ENCODE results near the gene SRP14.

Gene SRP14

GRCh38 chr15:40081691-40082194 is 42.8 kb upstream of the SRP14 start:
- Histone ChIP-seq H3F3A (ENCODE audit: low read depth) (no peaks in the 10 kb centered on the region), H3K9me2 (replicated peaks; ENCODE audit: low read depth, low read length) (no peaks in the 10 kb centered on the region), H3K4me1 (ENCODE audit: insufficient read depth, low read length, poor library complexity, severe bottlenecking) (peaks cover 35% of the 10 kb centered on the region), H3K4me3 (ENCODE audit: low read length, poor library complexity, severe bottlenecking) (no peak overlapping the region), H2AFZ (ENCODE audit: low read length) (peak overlapping the region; percentile 74), H3K9me3 (ENCODE audit: insufficient read depth, low read depth, low read length) (no peaks in the 10 kb centered on the region), H3K9ac (ENCODE audit: low read depth, low read length, poor library complexity, severe bottlenecking) (peak overlapping the region; percentile 27), H4K20me1 (ENCODE audit: insufficient read depth, low read length, poor library complexity, severe bottlenecking) (no peaks in the 10 kb centered on the region), H3K36me3 (ENCODE audit: insufficient read depth, low read length) (no peaks in the 10 kb centered on the region), H3K27me3 (ENCODE audit: insufficient read depth, low read length, poor library complexity, severe bottlenecking) (no peaks in the 10 kb centered on the region), H3K4me2 (ENCODE audit: low read depth, low read length, poor library complexity, severe bottlenecking) (no peak overlapping the region), H3K79me2 (ENCODE audit: insufficient read depth, low read length) (no peaks in the 10 kb centered on the region)
- no peak for TF ChIP-seq EZH2phosphoT487 (IDR thresholded peaks at IDR 0.05; ENCODE audit: borderline replicate concordance)
- TF ChIP-seq, protein P1, sequence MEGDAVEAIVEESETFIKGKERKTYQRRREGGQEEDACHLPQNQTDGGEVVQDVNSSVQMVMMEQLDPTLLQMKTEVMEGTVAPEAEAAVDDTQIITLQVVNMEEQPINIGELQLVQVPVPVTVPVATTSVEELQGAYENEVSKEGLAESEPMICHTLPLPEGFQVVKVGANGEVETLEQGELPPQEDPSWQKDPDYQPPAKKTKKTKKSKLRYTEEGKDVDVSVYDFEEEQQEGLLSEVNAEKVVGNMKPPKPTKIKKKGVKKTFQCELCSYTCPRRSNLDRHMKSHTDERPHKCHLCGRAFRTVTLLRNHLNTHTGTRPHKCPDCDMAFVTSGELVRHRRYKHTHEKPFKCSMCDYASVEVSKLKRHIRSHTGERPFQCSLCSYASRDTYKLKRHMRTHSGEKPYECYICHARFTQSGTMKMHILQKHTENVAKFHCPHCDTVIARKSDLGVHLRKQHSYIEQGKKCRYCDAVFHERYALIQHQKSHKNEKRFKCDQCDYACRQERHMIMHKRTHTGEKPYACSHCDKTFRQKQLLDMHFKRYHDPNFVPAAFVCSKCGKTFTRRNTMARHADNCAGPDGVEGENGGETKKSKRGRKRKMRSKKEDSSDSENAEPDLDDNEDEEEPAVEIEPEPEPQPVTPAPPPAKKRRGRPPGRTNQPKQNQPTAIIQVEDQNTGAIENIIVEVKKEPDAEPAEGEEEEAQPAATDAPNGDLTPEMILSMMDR (conservative IDR thresholded peaks at IDR 0.05; ENCODE audit: low read length), result no peak

DNA sequence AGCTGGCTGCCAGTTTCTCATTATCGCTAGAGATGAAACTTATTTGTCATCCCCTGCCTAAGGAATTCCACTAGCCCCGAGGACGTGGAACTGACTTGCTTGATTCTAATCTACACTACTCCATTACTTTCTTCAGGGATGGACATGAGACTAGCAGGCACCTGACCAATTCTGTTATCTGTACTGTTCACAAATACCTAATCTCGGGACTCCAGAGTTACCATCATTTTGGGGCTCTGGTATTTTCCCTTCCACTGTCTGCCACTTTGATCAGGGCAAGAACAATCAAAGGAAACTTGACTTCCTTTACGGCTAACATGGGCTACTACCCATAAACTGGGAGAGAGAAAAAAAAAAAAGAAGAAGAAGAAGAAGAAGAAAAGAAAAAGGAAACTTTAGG is 41.9 kb upstream of the SRP14 start:
- no peak overlapping the region for H2AFZ ChIP-seq (ENCODE audit: low read length)
- peaks cover 35% of the 10 kb centered on the region for H3K4me1 ChIP-seq (ENCODE audit: insufficient read depth, low read length, poor library complexity, severe bottlenecking)
- no peak overlapping the region for H3K4me2 ChIP-seq (ENCODE audit: low read depth, low read length, poor library complexity, severe bottlenecking)

GRCh38 chr15:40080104-40080503 is 41.1 kb upstream of the SRP14 start:
- H3K9me3 ChIP-seq (ENCODE audit: insufficient read depth, low read depth, low read length), result no peaks in the 10 kb centered on the region
- H3K27me3 ChIP-seq (ENCODE audit: insufficient read depth, low read length, poor library complexity, severe bottlenecking), result no peaks in the 10 kb centered on the region
- no peaks in the 10 kb centered on the region for H3F3A ChIP-seq (ENCODE audit: low read depth)
- no peak overlapping the region for H2AFZ ChIP-seq (ENCODE audit: low read length)
- no peak for TF ChIP-seq EZH2phosphoT487 (IDR thresholded peaks at IDR 0.05; ENCODE audit: borderline replicate concordance)
- TF ChIP-seq, protein P1 (conservative IDR thresholded peaks at IDR 0.05; ENCODE audit: low read length), result no peak
- no peaks in the 10 kb centered on the region for H4K20me1 ChIP-seq (ENCODE audit: insufficient read depth, low read length, poor library complexity, severe bottlenecking)
- peaks cover 39% of the 10 kb centered on the region for H3K4me1 ChIP-seq (ENCODE audit: insufficient read depth, low read length, poor library complexity, severe bottlenecking)
- no peak overlapping the region for H3K4me3 ChIP-seq (ENCODE audit: low read length, poor library complexity, severe bottlenecking)
- no peaks in the 10 kb centered on the region for H3K79me2 ChIP-seq (ENCODE audit: insufficient read depth, low read length)
- no peaks in the 10 kb centered on the region for H3K36me3 ChIP-seq (ENCODE audit: insufficient read depth, low read length)
- H3K9me2 ChIP-seq (replicated peaks; ENCODE audit: low read depth, low read length), result no peaks in the 10 kb centered on the region
- H3K9ac ChIP-seq (ENCODE audit: low read depth, low read length, poor library complexity, severe bottlenecking), result no peak overlapping the region
- no peak overlapping the region for H3K4me2 ChIP-seq (ENCODE audit: low read depth, low read length, poor library complexity, severe bottlenecking)

More for the DNA sequence above, 41.9 kb upstream of the SRP14 start:
- no peaks in the 10 kb centered on the region for H3K9me2 ChIP-seq (replicated peaks; ENCODE audit: low read depth, low read length)
- no peaks in the 10 kb centered on the region for H3K9me3 ChIP-seq (ENCODE audit: insufficient read depth, low read depth, low read length)
- H3K79me2 ChIP-seq (ENCODE audit: insufficient read depth, low read length), result no peaks in the 10 kb centered on the region
- H3K36me3 ChIP-seq (ENCODE audit: insufficient read depth, low read length), result no peaks in the 10 kb centered on the region
- H3F3A ChIP-seq (ENCODE audit: low read depth), result no peaks in the 10 kb centered on the region
- H3K27me3 ChIP-seq (ENCODE audit: insufficient read depth, low read length, poor library complexity, severe bottlenecking), result no peaks in the 10 kb centered on the region
- no peak overlapping the region for H3K9ac ChIP-seq (ENCODE audit: low read depth, low read length, poor library complexity, severe bottlenecking)
- no peaks in the 10 kb centered on the region for H4K20me1 ChIP-seq (ENCODE audit: insufficient read depth, low read length, poor library complexity, severe bottlenecking)
- no peak overlapping the region for H3K4me3 ChIP-seq (ENCODE audit: low read length, poor library complexity, severe bottlenecking)
- no peak for TF ChIP-seq EZH2phosphoT487 (IDR thresholded peaks at IDR 0.05; ENCODE audit: borderline replicate concordance)
- TF ChIP-seq, protein P1 (conservative IDR thresholded peaks at IDR 0.05; ENCODE audit: low read length), result no peak
